NCI-H2196 treated with DMSO at 0.1 percent for 48 hours (cell line): ENCODE data around the gene YWHAE.
A peak's percentile ranks its signal among the peaks of the same experiment; 100 is the strongest.
"Not testable (repeated sequence)": the region's sequence is repeated elsewhere in the genome, so short reads cannot be mapped to it uniquely, and the experiment has no call there.

Source experiments
- DNase-seq: peaks from one replicate; lab custom pipeline; 2025; ENCODE audit not compliant: unreplicated experiment; lab: John Stamatoyannopoulos, UW

The YWHAE gene

DNA sequence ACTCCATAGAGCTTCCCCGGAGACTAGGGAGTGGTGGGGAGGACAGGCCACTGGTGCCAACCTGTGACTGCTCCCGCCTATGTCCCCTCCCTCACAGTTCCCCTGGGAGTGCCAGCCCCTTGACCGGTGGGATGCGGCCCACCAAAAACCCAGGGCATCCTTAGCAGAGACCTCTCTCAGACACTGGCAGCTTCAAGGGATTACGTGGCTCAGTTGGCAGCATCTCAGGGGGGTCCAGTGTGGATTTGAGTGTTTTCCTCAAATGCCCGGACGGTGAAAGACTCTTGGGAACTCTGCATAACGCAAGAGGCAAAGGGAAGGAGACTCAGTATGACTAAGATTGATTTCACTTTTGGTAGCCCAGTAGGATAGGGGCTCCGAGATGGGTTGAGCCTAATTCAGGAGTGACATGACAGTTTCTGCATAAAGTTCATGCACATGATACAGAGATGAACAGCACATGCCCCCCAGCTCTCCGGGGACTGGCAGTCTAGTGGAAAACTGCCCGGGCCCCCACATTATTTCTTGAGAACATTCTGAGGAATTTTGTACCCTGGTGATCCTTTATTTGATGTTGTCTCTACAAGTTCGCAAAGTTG, 70.2 kb downstream of the YWHAE start:
- DNase-seq, result no peak

DNA sequence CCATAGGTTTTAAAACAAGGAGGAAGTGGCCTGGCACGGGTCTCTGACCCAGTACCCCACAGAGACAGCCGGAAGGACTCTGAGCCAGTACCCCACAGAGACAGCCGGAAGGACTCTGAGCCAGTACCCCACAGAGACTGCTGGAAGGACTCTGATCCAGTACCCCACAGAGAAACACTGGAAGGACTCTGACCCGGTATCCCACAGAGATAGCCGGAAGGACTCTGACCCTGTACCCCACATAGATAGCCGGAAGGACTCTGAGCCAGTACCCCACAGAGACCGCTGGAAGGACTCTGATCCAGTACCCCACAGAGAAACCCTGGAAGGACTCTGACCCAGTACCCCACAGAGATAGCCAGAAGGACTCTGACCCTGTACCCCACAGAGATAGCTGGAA, 71.6 kb downstream of the YWHAE start:
- DNase-seq, result no peak

DNA sequence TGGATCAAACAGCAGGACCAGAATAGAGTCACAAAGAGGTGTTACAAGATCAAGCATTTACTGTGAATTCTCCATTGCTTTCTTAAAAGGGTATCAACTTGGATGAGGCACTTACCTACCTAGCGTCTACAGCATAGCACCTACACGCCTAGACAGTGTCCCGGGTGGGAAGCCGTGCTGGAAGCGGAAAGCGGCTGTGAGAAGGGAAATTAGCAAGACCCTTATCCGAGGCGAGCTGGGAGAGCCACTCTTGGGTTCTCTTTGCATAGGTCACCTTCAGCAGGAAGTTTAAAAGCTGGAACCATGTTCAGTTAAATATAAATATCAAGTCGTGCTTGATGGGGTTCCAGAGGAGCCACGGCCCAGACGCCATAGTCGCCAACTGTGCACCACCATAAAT, 74.3 kb downstream of the YWHAE start:
- DNase-seq, result no peak

DNA sequence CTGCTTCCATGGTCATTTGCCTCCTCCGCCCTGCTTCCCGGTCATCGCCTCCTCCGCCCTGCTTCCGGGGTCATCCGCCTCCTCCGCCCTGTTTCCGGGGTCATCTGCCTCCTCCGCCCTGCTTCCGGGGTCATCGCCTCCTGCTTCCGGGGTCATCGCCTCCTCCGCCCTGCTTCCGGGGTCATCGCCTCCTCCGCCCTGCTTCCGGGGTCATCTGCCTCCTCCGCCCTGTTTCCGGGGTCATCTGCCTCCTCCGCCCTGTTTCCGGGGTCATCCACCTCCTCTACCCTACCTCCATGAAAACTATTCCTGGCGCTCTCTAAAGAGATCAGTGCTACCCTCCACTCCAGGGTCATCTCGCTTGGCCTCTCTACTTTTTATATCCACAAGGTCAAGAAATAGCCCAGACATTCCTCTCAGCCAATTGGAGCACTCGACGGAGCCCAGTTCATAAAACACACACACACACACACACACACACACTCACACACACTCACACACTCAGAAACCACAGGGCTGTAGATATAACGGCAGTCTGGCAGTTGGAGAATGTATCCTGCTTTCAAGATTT, 75.7 kb downstream of the YWHAE start:
- DNase-seq, result no peak

DNA sequence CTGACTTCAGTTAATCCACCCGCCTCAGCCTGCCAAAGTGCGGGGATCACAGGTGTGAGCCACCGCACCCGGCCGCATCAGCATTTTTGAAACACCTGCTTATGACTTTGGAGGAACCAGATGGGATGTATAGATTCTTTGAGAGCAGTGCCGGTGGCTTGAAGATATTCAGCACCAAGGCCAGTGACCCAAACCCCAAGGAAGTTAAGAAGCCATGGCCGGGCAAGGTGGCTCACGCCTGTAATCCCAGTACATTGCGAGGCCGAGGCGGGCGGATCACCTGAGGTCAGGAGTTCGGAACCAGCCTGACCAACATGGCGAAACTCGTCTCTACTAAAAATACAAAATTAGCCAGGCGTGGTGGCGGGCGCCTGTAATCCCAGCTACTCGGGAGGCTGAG, 76.7 kb downstream of the YWHAE start:
- no peak for DNase-seq

DNA sequence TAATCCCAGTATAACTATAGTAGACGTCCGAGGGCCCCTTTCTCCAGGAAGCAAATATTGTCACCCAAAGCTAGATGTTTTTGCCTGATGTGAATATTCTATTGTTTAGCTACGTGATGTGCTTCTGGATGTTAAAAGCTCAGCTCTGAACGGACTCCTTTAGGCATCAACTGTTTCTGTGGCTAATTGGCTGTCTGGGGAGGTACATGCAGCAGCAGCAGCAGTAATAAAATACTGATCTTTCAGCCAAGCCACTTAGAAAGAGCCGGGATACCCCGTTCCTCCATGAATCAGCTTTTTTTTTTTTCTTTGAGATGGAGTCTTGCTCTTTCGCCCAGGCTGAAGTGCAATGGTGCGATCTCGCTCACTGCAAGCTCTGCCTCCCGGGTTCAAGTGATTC, 77.5 kb downstream of the YWHAE start:
- DNase-seq, result no peak

DNA sequence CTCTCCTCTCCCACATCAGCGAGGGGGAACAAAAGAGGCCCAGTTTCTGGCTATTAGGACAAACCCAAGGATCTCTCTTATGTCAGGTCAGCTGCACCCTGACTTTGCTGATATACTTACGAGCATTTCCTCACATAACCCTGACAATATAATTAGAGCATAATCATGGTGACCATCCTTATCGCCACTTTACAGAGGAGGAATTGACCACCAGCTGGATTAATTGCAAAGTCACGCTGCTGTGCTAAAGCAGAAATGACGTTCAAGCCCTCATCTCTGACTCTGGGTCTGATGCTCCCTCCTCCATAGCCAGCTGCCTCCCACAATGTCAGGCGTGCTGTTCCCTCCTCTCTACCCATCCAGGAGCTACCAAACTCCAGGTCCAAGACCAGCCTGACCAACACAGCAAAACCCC, 78.0 kb downstream of the YWHAE start:
- DNase-seq, result no peak

DNA sequence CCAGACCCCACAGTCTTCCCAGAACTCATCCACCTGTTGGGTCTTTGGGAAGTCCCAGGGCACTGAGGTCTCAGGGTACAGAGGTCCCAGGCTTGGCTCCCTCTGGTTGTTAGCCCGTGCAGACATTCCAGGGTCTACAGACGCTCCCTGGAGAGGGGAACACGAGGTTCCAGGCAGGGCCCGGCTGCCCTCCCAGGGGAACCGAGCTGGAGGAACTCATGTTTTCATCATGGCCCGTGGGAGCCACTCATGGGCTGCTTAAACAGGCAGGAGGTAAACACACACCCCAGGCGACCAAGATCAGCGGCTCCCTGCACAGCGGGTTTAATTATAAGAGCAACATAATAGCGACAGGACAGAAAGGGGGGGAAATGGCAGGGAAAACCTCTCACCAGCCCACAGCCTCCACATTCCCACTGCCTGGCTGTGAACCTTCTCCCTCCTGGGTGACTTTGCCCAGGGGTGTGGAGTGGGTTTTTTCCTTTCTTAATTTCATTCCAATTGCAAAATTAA, 84.1 kb downstream of the YWHAE start:
- DNase-seq, result no peak

DNA sequence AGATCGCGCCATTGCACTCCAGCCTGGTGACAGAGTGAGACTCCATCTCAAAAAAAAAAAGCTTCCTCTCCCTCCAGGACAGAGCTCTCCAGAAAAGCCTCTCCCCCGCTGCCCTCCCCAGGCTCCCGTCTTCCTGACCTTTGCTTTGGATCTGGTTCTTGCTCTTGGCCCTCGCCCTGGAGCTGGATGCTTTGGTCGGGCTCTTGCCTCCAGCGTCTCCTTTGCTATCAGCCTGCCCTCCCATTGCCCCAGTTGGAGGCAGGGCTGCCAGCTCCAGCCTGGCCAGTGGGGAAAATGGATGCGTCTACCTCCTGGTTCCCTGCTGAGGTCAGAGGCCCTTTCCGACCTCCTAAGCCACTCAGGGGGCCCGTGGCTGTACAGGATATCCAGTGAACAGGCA, 84.6 kb downstream of the YWHAE start:
- no peak for DNase-seq

DNA sequence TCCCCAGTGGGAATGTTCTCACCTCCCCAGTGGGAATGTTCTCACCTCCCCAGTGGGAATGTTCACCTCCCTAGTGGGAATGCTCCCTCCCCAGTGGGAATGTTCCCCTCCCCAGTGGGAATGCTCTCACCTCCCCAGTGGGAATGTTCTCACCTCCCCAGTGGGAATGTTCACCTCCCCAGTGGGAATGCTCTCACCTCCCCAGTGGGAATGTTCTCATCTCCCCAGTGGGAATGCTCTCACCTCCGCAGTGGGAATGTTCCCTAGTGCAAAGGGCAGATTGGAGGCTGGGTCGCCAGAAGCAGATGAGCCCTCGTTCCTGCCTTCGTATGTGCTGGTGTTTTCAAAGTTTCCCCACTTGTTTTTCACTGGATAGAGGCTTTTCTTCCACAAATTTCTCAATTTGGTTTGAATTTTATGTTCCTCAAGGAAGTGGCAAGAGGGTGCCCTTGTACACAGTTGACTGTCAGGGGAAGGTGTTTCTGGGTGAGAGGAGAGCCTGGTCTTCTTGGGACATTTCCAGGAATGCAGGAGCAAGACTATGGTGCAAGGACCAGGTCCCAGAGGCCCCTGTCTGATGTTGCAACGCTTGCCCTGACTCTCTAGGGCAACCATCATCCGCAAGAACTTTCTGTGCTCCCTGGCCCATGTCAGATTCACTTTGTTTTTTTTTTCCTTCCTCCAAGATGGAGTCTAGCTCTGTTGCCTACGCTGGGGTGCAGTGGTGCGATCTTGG, 86.6 kb downstream of the YWHAE start:
- no peak for DNase-seq

DNA sequence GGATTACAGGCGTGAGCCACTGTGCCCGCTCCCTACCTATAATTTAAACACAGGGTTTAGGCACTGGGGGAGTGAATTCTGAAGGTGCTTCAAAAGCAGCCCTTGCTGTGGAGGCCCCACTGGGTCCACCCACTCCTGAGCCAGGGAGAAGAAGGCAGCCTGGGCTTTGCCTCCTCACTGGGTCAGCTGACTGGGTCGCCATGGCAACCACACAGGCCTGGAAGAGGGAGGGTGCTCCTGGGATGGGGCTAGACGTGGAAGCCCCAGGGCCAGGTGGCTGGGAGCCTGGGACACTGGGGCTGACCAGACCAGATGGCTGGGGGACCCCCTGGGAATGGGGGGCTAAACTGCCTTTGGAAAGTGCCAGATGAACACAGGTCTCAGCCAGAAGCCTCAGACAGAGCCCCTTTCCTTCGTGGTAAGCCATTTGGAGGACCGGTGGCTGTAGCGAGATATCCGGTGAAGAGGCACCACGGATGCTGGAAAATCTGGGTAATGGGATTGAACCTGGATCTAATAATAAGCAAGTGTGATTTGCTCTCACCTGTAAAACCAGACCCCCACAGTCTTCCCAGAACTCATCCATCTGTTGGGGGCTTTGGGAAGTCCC, 87.7 kb downstream of the YWHAE start:
- DNase-seq, result peak; percentile 0

DNA sequence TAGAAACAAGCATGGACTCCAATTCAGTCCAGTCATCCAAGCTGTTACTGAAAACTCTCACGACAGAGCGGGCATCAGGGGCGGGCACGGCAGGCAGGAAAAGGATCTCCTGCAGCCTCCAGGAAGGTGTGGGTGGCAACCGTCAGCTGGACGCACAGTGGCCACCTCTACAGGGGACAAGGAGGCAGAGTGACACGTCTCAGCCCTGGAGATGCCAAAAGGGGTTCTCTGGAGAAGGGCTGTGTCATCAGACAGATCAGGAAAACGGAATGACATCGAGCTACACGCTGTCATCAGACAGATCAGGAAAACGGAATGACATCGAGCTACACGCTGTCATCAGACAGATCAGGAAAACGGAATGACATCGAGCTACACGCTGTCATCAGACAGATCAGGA, 92.2 kb downstream of the YWHAE start:
- not testable (repeated sequence) for DNase-seq

DNA sequence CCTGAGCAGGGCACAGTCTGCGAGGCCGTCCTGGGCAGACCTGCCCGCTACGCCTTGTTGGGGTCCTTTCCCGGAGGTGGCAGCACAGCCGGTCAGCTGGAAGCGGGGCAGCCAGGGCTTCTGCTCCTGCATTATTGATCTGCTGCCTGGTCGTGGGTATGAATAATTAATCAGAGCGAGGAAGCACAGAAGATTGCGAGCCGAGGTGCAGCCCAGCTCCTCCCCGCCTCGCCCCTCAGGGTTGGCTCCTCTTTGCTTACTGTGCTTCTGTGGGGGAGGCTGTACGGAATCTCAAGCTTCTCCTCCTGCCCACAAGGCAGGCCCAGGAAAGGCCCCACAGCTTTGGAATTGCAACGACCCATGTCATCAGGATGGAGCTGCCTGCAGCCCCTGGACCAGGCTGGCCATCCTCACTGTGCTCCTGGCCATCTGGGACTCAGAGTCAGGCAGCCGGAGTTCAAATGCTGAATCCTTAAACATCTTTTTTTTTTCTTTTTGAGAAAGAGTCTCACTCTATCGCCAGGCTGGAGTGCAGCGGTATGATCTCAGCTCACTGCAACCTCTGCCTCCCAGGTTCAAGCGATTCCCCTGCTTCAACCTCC, 95.0 kb downstream of the YWHAE start:
- no peak for DNase-seq

DNA sequence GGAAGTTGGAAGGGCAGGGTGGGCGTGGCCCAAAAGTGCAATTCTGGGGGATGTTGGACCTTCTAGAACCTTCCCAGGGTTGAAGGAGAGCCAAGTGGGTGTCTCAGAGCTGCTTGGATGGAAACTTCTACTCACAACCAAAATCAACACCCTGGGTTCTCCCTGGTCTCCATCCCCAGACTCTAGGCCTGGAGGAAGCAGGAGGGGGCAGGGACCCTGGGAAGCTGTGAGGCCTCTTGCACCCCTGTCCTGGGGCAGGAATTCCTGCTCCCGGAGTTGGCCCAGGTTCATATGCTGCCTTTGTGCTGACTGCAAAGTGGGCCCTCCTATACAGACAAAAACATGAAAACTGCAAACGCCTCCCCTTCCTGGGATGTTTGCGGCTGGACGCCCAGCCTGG, 95.5 kb downstream of the YWHAE start:
- DNase-seq, result no peak

DNA sequence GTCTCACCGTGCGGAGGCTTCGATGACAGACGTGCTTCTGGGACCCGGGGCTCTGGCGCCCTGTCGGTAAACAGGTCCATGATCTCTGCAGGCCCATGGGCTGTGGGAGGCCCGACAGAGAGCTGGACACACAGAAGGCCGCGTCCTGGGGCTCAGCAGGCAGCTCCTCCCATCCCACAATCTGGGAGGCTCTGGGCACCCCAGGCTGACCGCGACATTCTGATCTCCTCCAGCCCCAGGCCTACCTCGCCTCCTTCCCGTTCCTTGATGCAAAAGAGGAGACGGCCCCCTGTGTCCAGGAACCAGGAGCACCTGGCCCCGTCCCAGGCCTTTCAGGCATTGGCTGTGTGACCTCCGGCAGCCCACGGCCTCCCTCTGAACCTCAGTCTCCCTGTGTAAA, 97.3 kb downstream of the YWHAE start:
- no peak for DNase-seq

DNA sequence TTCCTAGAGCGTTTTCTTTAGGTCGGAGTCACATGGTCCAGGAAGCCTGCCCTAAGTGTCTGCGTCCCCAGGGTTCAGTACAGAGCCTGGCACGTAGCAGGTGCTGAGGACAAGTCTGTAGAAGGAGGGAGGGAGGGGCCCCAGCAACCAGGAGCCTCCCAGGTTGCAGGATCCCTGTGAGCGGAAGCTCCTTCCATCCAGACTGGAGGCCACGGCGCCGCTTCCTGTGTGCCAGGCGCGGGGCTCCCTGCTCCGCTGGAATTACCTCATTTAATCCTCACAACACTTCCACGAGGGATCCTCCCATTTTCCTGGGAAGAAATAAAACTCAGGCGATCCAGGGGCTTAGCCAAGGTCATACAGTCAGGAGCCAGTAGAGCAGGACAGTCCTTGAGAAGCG, 98.5 kb downstream of the YWHAE start:
- DNase-seq, result no peak

DNA sequence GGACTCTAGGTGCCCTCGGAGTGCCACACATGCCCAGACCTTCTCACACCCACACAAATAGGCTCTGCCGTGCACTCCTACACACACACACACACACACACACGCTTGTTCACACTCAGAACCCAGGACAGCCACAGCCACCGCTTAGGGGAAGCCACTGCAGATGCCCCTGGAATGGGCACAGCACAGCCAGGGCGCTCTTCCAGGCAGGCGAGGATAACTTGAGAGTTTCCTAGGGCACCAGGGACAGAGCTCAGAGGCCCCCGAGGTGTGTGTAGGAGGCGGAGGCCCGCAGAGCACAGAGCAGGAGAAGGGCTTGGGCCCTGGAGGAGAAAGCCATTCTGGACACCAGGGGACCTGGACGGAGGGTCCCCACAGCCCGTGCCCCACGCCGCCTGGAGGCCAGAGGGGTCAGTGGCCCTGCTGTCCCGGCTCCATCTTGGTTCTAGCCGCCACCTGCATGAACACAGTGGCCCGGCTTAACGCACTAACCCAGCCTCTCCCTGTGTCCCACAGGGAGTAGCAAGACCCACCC, 99.6 kb downstream of the YWHAE start:
- DNase-seq, result no peak

DNA sequence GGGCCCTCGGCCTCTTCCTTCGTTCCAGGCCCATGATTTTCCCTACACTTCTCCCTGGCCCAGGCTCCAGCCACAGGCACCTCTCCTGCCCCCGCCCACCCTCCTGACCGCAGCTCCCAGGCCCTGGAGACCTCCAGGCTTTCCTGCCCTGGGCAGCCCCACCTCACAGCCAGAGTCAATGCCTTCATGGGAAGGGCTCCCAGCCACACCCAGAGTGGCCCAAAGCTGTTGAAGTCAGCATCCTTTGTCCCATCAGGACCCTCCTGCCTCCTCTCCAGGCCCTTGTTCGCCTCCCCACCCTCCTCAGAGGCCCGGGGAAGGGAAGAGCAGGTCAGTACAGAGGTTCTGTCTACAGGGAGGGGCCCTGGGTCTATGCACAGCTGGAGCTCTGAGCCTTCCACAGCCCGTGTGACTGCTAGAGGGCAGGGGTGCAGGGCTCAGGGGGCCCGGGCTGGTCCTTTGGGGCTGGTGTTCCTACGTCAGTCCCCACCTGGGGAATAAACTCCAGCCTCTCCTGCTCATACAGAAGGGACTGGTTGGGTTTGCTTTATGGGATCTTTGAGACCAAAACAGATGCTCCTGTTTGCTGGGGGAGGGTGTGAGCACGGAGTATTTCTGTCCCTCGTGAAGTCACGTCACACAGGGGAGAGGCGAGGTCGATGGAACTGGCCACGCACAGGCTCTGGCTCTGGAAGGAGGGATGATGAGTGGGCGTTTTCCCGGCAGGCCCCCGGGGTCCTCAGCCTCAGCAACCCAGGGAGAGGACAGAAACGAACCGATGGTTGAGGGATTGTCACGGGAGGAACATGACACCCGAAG, 100.3 kb downstream of the YWHAE start:
- no peak for DNase-seq

DNA sequence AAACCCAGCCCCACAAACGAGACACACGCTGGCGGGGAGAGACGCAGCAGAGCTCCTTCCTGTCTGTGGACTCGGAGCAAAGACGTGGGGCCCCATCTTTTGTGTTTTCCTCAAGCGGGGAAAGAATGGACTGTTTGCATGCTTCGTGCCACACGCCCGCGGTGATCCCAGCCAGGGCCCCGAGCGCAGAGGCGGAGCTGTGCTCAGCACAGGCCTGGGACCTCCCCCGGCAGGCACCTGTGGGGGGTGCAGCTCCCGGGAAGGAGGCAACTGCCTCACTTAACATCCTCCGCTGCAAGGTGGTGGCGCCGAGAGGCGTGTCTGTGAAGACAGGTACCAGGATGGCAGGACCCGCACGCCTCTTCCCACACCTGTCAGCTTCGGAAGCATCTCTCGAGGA, 101.4 kb downstream of the YWHAE start:
- no peak for DNase-seq
